GM10847 (cell line): ENCODE measurements around the gene LIMK1.

Experiments
- POLR2A ChIP-seq: IDR thresholded peaks from 2 replicates; pipeline ENCODE4 v1.6.1; 2011; ENCODE audit not compliant: insufficient read length; ENCODE audit errors: extremely low read depth

Gene LIMK1

GRCh38 chr7:74126220-74126880 lies 42.7 kb downstream of the LIMK1 start:
- TF ChIP-seq POLR2A, result no peak

- TF ChIP-seq POLR2A, result no peak
These were observed 46.3 kb downstream of the LIMK1 start for GRCh38 chr7:74129887-74130286.

- TF ChIP-seq POLR2A, result no peak
These were observed 46.9 kb downstream of the LIMK1 start for GRCh38 chr7:74130518-74130917.

DNA sequence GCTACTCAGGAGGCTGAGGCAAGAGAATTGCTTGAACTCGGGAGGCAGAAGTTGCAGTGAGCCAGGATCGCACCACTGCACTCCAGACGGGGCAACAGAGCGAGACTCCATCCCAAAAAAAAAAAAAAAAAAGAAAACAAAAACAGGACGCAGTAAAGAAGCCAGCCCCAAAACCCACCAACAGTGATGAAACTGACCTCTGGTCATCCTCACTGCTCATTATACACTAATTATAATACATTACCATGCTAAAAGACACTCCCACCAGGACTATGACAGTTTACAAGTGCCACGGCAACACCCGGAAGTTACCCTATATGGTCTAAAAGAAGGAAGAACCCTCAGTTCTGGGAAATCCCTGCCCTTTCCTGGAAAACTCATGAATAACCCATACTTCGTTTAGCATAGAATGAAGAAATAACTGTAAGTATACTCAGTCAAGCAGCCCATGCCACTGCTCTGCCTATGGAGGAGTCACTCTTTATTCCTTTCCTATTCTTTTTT lies 50.6 kb downstream of the LIMK1 start:
- no peak for TF ChIP-seq POLR2A

DNA sequence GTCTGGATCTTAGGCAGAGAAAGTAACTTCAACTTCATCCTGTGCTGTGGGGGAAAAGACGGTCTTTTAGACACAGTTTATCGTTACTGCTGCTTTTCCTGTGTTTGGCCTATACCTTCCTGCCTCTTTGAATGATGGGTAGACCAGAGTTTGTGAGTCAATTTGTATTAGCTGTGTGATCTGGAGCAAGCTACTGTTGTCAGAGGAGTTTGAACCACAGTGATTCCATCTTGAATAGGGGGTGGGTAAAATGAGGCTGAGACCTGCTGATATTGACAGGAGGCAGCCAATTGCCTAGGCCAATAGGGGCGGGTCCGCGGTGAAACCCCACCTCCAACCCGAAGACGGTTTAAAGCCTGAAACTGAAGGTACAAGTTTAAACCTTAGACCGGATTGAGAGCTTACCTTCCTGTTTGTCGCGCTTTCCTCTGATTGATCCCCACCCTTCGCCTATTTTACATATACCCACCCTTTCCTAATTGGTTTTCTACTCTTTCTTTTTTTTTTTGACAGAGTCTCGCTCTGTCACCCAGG lies 54.8 kb downstream of the LIMK1 start:
- TF ChIP-seq POLR2A, result no peak

DNA sequence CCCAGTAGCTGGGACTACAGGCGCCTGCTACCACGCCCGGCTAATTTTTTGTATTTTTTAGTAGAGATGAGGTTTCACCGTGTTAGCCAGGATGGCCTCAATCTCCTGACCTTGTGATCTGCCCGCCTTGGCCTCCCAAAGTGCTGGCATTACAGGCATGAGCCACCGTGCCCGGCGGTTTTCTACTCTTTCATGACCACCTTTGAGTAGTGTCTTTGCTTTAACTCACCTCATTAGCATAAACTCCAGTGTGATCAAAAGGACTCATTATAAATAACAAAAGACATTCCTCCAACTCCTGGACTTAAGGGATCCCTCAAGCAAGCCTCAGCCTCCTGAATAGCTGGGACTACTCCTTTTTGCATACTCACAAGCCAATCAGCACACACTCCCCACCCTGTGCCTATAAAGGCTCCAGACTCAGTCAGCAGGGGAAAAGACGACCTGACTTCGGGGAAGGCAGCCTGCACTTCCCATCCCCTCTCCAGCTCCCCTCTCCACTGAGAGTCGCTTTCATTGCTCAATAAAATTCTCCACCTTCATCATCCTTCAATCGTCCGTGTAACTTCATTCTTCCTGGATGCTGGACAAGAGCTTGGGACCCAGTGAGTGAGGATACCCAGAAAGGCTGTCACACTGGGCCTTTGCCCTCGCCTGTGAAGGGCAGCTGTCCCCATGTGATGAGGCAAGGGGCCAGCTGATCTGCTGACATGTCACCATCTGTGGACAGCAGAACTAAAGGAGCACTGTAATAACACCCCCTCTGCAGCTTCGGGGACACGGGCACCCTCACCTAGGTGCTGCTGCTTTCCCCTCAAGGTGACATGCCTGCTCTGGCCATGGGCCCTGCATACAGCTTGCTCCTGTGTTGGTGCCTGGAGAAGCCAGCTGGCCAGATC lies 55.6 kb downstream of the LIMK1 start:
- TF ChIP-seq POLR2A, result no peak

- no peak for TF ChIP-seq POLR2A
These were observed 58.1 kb downstream of the LIMK1 start for GRCh38 chr7:74141705-74142104.

DNA sequence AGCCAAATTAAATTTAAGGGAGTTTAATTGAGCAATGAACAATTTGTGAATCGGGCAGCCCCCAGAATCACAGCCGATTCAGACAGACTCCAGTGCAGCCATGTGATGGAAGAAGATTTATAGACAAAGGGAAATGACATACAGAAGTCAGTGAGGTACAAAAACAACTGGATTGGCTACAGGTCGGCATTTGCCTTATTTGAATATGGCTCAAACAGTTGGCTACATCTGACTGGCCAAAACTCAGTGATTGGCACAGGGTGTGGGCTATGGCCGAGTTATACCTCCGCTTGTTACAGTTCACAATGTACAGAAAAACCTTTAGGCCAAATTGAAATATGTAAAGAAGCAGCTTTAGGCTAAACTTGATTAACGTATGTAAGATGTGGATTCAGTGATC lies 59.8 kb downstream of the LIMK1 start:
- no peak for TF ChIP-seq POLR2A

DNA sequence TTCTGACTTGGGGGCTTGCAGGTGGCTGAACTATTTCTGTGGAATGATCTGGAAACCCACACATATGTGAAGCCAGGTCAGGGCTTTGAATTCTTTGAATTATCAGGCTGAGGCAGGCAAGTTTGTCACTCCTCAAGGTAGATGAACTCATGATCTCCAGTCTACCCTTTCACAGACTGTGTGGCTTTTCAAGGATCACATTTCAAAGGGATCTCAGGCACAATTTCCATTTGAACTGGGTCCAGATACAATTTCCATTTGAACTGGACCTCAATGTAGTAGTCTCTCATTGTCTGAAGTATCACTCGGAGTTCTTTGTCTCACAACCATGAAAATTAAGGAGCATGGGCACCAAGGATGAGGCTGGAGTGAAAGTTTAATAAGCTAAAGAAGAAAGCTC lies 64.9 kb downstream of the LIMK1 start:
- TF ChIP-seq POLR2A, result no peak

DNA sequence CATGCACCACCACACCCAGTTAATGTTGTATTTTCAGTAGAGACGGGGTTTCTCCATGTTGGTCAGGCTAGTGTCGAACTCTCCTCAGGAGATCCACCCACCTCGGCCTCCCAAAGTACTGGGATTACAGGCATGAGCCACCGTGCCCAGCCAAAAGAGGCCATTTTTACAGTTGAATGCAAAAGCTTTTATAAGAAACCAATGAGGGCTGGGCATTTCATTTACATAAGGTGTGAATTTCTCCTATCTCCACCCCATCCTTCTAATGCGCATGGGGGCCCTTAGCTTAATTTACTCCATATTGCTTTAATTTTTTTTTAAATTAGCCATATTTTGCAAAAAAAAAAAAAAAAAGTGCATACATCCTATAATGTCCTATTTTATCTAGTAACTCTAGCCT lies 65.5 kb downstream of the LIMK1 start:
- no peak for TF ChIP-seq POLR2A

GRCh38 chr7:74149603-74150002 lies 66.0 kb downstream of the LIMK1 start:
- TF ChIP-seq POLR2A, result no peak

- TF ChIP-seq POLR2A, result no peak
These were observed 70.1 kb downstream of the LIMK1 start for GRCh38 chr7:74153736-74154135.

GRCh38 chr7:74155810-74156395 lies 72.3 kb downstream of the LIMK1 start:
- TF ChIP-seq POLR2A, result no peak

DNA sequence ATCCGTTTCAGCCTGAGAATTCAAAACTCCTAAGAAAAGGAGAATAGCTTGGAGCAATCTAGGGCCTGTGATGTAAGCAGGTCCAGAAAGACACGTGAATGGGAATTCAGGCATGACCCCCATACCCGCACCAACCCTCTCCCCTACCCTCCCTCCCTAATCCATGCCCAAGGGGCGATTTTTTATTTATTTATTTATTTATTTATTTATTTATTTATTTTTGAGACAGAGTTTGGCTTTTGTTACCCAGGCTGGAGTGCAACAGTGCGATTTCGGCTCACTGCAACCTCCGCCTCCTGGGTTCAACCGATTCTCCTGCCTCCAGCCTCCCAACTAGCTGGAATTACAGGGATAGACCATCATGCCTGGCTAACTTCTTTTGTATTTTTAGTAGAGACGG lies 74.0 kb downstream of the LIMK1 start:
- no peak for TF ChIP-seq POLR2A

GRCh38 chr7:74164985-74165456 lies 81.4 kb downstream of the LIMK1 start:
- no peak for TF ChIP-seq POLR2A

- no peak for TF ChIP-seq POLR2A
These were observed 82.4 kb downstream of the LIMK1 start for GRCh38 chr7:74165867-74166593.
